Measurements from ENCODE around the gene LOXHD1.

Gene LOXHD1

DNA sequence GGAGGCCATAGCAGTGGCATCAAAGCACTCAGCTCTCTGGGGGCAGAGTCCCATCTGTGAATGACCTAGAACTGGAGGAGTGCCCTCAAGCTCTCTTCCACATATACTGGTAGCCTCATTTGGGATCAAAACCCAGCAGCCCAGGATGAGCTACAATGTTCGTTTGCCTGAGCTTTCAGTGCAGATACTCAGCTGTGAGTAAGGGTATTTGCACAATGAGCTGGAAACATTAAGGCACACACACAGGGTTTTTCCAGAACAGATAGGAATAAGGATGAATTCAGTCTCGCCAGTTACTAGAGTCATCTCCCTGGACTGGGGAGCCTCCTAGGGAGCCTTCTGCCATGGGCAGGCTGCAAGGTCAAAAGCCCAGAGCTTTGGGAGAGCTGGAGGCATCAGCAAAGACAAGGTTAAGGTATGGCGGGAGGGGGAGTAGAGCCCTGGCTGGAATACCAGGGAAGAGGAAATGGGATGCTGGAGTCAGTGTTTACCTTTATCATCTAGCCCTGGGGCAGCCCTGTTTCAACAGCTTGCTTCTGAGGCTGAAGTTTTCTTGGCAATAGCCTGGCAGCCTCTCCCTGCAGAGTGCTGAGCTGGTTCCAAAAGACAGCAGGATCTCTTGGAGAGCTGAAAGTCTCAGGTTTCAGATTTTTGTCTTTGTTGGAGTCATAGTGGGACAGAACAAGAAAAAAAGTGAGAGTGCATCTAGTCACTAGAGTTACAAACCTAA lies 187.7 kb downstream of the LOXHD1 start:
- no peaks in the 10 kb centered on the region for H3K79me2 ChIP-seq (ENCODE audit: insufficient read depth, low read length)
- ATAC-seq (ENCODE audit: insufficient read depth, low read depth): no peak
- no peak overlapping the region for H3K27ac ChIP-seq (ENCODE audit: low read length)
- no peak overlapping the region for H3K4me3 ChIP-seq (ENCODE audit: low read depth in 1 of 2, low read length in 2 of 2)
- no peak overlapping the region for H2AFZ ChIP-seq (ENCODE audit: low read depth, low read length)
- H3K36me3 ChIP-seq (ENCODE audit: insufficient read depth, low read length): no peaks in the 10 kb centered on the region
- TF ChIP-seq, protein P1, sequence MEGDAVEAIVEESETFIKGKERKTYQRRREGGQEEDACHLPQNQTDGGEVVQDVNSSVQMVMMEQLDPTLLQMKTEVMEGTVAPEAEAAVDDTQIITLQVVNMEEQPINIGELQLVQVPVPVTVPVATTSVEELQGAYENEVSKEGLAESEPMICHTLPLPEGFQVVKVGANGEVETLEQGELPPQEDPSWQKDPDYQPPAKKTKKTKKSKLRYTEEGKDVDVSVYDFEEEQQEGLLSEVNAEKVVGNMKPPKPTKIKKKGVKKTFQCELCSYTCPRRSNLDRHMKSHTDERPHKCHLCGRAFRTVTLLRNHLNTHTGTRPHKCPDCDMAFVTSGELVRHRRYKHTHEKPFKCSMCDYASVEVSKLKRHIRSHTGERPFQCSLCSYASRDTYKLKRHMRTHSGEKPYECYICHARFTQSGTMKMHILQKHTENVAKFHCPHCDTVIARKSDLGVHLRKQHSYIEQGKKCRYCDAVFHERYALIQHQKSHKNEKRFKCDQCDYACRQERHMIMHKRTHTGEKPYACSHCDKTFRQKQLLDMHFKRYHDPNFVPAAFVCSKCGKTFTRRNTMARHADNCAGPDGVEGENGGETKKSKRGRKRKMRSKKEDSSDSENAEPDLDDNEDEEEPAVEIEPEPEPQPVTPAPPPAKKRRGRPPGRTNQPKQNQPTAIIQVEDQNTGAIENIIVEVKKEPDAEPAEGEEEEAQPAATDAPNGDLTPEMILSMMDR (IDR thresholded peaks at IDR 0.05; ENCODE audit: borderline replicate concordance, extremely low read depth, low read length, poor library complexity, severe bottlenecking): no peak
- no peak for TF ChIP-seq EZH2 (IDR thresholded peaks at IDR 0.05; ENCODE audit: borderline replicate concordance, low read depth, low read length, severe bottlenecking)
- H3K9me3 ChIP-seq (ENCODE audit: insufficient read depth, low read length, severe bottlenecking): no peaks in the 10 kb centered on the region
- H4K20me1 ChIP-seq (ENCODE audit: insufficient read depth, low read length): no peaks in the 10 kb centered on the region
- H3K4me1 ChIP-seq (ENCODE audit: insufficient read depth, low read length): no peaks in the 10 kb centered on the region
- H3K27me3 ChIP-seq (ENCODE audit: insufficient read depth, low read length, poor library complexity): no peaks in the 10 kb centered on the region
- no peak for DNase-seq
- no peak overlapping the region for H3K9ac ChIP-seq (ENCODE audit: low read depth, low read length)
- H3K4me2 ChIP-seq (ENCODE audit: insufficient read depth, low read length): no peak overlapping the region

DNA sequence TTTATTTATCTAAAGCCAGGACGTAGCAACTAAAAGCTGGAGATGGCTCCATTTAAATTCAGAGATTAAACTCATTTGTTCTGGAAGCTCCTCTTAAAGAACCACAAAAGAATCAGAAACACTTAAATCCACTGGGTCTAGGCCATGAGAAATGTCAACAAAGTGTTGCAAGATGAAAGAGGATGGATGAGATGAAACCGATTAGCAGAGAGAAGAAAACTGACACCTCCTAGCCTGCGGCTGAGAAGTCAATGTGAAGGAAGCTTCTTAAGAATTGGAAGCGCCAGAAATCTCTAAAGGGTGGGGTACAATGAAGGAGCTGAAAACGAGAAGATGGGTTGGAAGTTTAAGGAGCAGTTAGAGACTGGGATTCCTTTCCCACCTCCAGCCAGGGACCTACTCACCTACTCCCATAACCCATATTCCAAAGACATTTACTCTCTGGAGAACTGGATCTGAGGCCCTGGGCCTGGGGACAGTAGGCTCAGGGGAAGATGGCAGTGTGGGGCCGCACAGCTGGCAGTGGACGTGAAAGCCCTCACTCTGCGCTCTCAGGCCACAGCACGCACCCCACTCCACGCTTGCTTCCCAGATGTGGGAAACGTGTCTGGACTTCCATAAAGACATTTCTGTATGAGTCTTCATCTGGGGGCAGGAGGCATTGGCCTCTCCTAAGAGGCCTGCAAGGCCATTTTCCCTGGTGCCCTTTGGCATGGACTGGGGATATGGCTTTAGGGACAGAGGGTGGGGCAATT lies 188.4 kb downstream of the LOXHD1 start:
- Histone ChIP-seq H4K20me1 (ENCODE audit: insufficient read depth, low read length) (no peaks in the 10 kb centered on the region), H3K9ac (ENCODE audit: low read depth, low read length) (no peak overlapping the region), H3K9me3 (ENCODE audit: insufficient read depth, low read length, severe bottlenecking) (no peaks in the 10 kb centered on the region), H2AFZ (ENCODE audit: low read depth, low read length) (no peak overlapping the region), H3K36me3 (ENCODE audit: insufficient read depth, low read length) (no peaks in the 10 kb centered on the region), H3K4me2 (ENCODE audit: insufficient read depth, low read length) (no peak overlapping the region), H3K4me3 (ENCODE audit: low read depth in 1 of 2, low read length in 2 of 2) (no peak overlapping the region), H3K79me2 (ENCODE audit: insufficient read depth, low read length) (no peaks in the 10 kb centered on the region), H3K27ac (ENCODE audit: low read length) (no peak overlapping the region), H3K4me1 (ENCODE audit: insufficient read depth, low read length) (no peaks in the 10 kb centered on the region), H3K27me3 (ENCODE audit: insufficient read depth, low read length, poor library complexity) (no peaks in the 10 kb centered on the region)
- TF ChIP-seq, protein P1 (IDR thresholded peaks at IDR 0.05; ENCODE audit: borderline replicate concordance, extremely low read depth, low read length, poor library complexity, severe bottlenecking): no peak
- TF ChIP-seq EZH2 (IDR thresholded peaks at IDR 0.05; ENCODE audit: borderline replicate concordance, low read depth, low read length, severe bottlenecking): no peak
- ATAC-seq (ENCODE audit: insufficient read depth, low read depth) (no peak), DNase-seq (no peak)

DNA sequence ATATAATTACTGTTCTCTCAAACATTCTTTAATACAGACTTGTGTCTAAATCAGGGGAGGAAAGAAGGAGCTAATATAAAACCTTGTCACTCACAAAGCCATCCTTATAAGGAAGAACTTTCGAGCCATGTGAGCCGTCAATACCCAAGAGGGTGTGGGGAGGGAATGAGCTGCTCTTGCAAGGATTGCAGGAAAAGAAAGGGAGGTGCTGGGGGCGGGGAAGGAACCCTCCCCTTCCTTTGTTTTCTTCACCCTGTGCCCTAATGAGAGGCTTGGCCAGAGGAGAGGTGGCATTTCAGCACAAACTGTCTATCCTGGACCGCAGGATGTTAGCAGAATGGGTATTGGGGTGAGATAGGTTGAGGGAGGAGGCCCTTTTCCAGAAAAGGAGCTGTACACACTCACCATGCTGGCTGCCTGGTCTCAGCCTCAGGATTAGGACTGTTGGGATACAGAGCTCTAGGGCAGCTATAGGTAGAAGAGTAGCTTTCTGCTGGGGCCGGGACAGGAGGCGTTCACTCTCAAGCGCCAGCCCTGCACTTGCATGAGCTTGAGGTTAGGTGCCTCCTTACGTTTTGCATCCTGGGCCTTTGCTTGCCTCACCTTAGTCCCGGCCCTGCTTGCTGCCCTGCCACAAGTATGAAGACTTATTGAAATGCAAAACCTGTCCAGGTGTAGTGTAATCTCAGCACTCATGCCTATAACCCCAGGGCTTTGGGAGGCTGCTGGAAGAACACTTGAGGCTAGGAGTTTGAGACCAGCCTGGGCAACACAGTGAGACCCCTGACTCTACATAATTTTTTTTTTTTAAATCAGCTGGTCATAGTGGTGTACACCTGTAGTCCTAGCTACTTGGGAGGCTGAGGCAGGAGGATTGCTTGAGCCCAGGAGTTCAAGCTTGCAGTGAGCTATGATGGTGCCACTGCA lies 190.5 kb downstream of the LOXHD1 start:
- H3K4me3 ChIP-seq (ENCODE audit: low read depth in 1 of 2, low read length in 2 of 2): no peak overlapping the region
- H3K9me3 ChIP-seq (ENCODE audit: insufficient read depth, low read length, severe bottlenecking): no peaks in the 10 kb centered on the region
- no peaks in the 10 kb centered on the region for H3K36me3 ChIP-seq (ENCODE audit: insufficient read depth, low read length)
- H2AFZ ChIP-seq (ENCODE audit: low read depth, low read length): no peak overlapping the region
- no peak overlapping the region for H3K27ac ChIP-seq (ENCODE audit: low read length)
- H3K4me1 ChIP-seq (ENCODE audit: insufficient read depth, low read length): no peaks in the 10 kb centered on the region
- H3K79me2 ChIP-seq (ENCODE audit: insufficient read depth, low read length): no peaks in the 10 kb centered on the region
- H3K27me3 ChIP-seq (ENCODE audit: insufficient read depth, low read length, poor library complexity): no peaks in the 10 kb centered on the region
- no peak for DNase-seq
- no peak for TF ChIP-seq EZH2 (IDR thresholded peaks at IDR 0.05; ENCODE audit: borderline replicate concordance, low read depth, low read length, severe bottlenecking)
- TF ChIP-seq, protein P1 (IDR thresholded peaks at IDR 0.05; ENCODE audit: borderline replicate concordance, extremely low read depth, low read length, poor library complexity, severe bottlenecking): no peak
- ATAC-seq (ENCODE audit: insufficient read depth, low read depth): no peak
- no peaks in the 10 kb centered on the region for H4K20me1 ChIP-seq (ENCODE audit: insufficient read depth, low read length)
- H3K4me2 ChIP-seq (ENCODE audit: insufficient read depth, low read length): no peak overlapping the region
- no peak overlapping the region for H3K9ac ChIP-seq (ENCODE audit: low read depth, low read length)
